RWPE1 (cell line): ENCODE measurements around the gene GSE1.

Source experiments
- CTCF ChIA-PET: fragments of 350-600 bp; sonication (Branson Sonifier 250); formaldehyde crosslinking; extraction: SDS; loops from one replicate; lab custom pipeline; 2021; lab: Yijun Ruan, JAX
- POLR2A ChIA-PET: fragments of 400-600 bp; formaldehyde crosslinking; extraction: SDS; loops from one replicate; lab custom pipeline; 2020; ENCODE audit warnings: antibody characterized with exemption; ENCODE audit not compliant: low non-redundant PET; lab: Yijun Ruan, JAX
- DNase-seq: peaks from one replicate; pipeline ENCODE4 v3.0.0; 2012; ENCODE audit warnings: low spot score
- H3K27ac ChIP-seq: fragments of 450-650 bp; 2 replicates; pipeline ENCODE4 v1.5.1; 2017
- CTCF ChIP-seq: fragments of 450-650 bp; conservative IDR thresholded peaks from 2 replicates; pipeline ENCODE4 v1.5.1; 2017; ENCODE audit warnings: low read depth, mild to moderate bottlenecking

The GSE1 gene

GRCh38 chr16:85637061-85637807, 24.1 kb downstream of the GSE1 start:
- DNase-seq = no peak
- peak overlapping the region; percentile 88 for H3K27ac ChIP-seq
- POLR2A ChIA-PET = no interaction called here
- no peak for TF ChIP-seq CTCF
- CTCF ChIA-PET = interaction anchor here (0.7 to 0.9 kb wide), 2 partner anchors 11 to 27 kb away, joined by 3 read pairs; no protein-coding TSS in a partner anchor

GRCh38 chr16:85637808-85638647, 24.9 kb downstream of the GSE1 start:
- TF ChIP-seq CTCF = no peak
- ChIA-PET POLR2A (no interaction called here), CTCF (interaction anchor here (0.6 to 0.7 kb wide), 3 partner anchors 11 to 782 kb away, joined by 3 to 4 read pairs (median 3); partner anchors contain the start of gene GSE1)
- H3K27ac ChIP-seq = peak overlapping the region; percentile 88
- no peak for DNase-seq

GRCh38 chr16:85638695-85639409, 25.7 kb downstream of the GSE1 start:
- CTCF ChIA-PET = interaction anchor here (0.6 to 0.7 kb wide), 5 partner anchors 9 to 781 kb away, joined by 3 to 4 read pairs (median 3); partner anchors contain the start of gene GSE1

GRCh38 chr16:85639529-85640253, 26.6 kb downstream of the GSE1 start:
- peak; percentile 37 for DNase-seq
- H3K27ac ChIP-seq = peak overlapping the region; percentile 88
- CTCF ChIA-PET = interaction anchor here (0.6 to 0.7 kb wide), 4 partner anchors 10 to 181 kb away, joined by 3 to 4 read pairs (median 3); no protein-coding TSS in a partner anchor

More at GRCh38 chr16:85638695-85639409, 25.7 kb downstream of the GSE1 start:
- DNase-seq = no peak
- POLR2A ChIA-PET = no interaction called here
- peak overlapping the region; percentile 88 for H3K27ac ChIP-seq
- TF ChIP-seq CTCF = no peak

GRCh38 chr16:85640254-85640558, 27.1 kb downstream of the GSE1 start:
- TF ChIP-seq CTCF = no peak
- DNase-seq = no peak
- CTCF ChIA-PET = interaction anchor here (0.6 kb wide), 1 partner anchor 181 kb away, joined by 4 read pairs; no protein-coding TSS in a partner anchor
- POLR2A ChIA-PET = no interaction called here
- peak overlapping the region; percentile 88 for H3K27ac ChIP-seq

More at GRCh38 chr16:85639529-85640253, 26.6 kb downstream of the GSE1 start:
- POLR2A ChIA-PET = no interaction called here
- TF ChIP-seq CTCF = no peak
